Measurements from ENCODE around the gene SH3GLB1.

DNA sequence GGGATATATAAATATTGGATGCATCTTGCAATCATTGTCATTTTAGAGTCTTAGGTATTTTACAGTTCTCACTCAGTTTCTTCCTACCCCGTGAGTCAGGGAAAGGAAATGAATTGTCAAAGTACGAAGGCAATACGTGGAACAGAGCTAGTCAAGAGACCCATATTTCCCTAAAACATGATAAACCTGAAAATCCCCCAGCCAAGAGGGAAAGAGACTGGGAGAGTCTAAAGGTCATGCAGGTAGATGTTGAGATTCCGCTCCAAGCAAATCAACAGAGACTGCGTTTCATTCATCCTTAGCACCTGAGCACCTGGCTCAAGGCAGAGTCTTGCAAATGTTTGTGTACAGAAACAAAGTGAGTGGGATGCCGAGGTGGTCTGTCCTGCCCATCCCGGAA, 58.0 kb downstream of the SH3GLB1 start:
- TF ChIP-seq CTCF (IDR thresholded peaks at IDR 0.05): no peak
- no peak for TF ChIP-seq POLR2AphosphoS5 (IDR thresholded peaks at IDR 0.05; ENCODE audit: insufficient read depth in 1 of 2, low read depth in 1 of 2)

Data from vagina (tissue), 2 donors.